Measurements from ENCODE around the gene CCL16. TPM values are rescaled to one million over a fixed set of nuclear protein-coding genes. Genes with fewer than 3 reads are reported as not detected.

CCL16 gene
- total RNA-seq, 1 donor from 2014 or later: not detected

Other genes starting within 250 kb of the CCL16 start
- gene RASL10B, start 249.9 kb downstream of the CCL16 start, total RNA-seq (ENCODE audit: unreplicated experiment): 1.7 TPM
- 0.10 TPM for gene GAS2L2, start 228.3 kb downstream of the CCL16 start, total RNA-seq (ENCODE audit: unreplicated experiment)
- gene C17orf50, start 220.6 kb downstream of the CCL16 start, total RNA-seq (ENCODE audit: unreplicated experiment): 0.90 TPM
- gene MMP28, start 185.9 kb downstream of the CCL16 start, total RNA-seq (ENCODE audit: unreplicated experiment): 10.6 TPM
- 188 TPM for gene TAF15, start 172.0 kb downstream of the CCL16 start, total RNA-seq (ENCODE audit: unreplicated experiment)
- gene HEATR9, start 112.6 kb downstream of the CCL16 start, total RNA-seq (ENCODE audit: unreplicated experiment): not detected
- not detected for gene CCL5, start 101.1 kb downstream of the CCL16 start, total RNA-seq (ENCODE audit: unreplicated experiment)
- gene RDM1, start 50.7 kb downstream of the CCL16 start, total RNA-seq (ENCODE audit: unreplicated experiment): 0.67 TPM
- gene LYZL6, start 37.8 kb downstream of the CCL16 start, total RNA-seq (ENCODE audit: unreplicated experiment): not detected
- not detected for gene CCL14, start 5.2 kb upstream of the CCL16 start, total RNA-seq (ENCODE audit: unreplicated experiment)
- not detected for gene CCL15, start 20.1 kb upstream of the CCL16 start, total RNA-seq (ENCODE audit: unreplicated experiment)
- gene CCL23, start 36.5 kb upstream of the CCL16 start, total RNA-seq (ENCODE audit: unreplicated experiment): not detected
- not detected for gene CCL18, start 82.8 kb upstream of the CCL16 start, total RNA-seq (ENCODE audit: unreplicated experiment)
- not detected for gene CCL3, start 108.6 kb upstream of the CCL16 start, total RNA-seq (ENCODE audit: unreplicated experiment)
- not detected for gene CCL4, start 122.3 kb upstream of the CCL16 start, total RNA-seq (ENCODE audit: unreplicated experiment)
- gene TBC1D3B, start 195.1 kb upstream of the CCL16 start, total RNA-seq (ENCODE audit: unreplicated experiment): 8.9 TPM
- 4.0 TPM for gene CCL3L1, start 215.3 kb upstream of the CCL16 start, total RNA-seq (ENCODE audit: unreplicated experiment)
- gene CCL4L2, start 229.6 kb upstream of the CCL16 start, total RNA-seq (ENCODE audit: unreplicated experiment): not detected

All from endothelial cell (in vitro differentiated cells).